HG02943 (cell line): ENCODE measurements around the gene YPEL3.
A peak's percentile ranks its signal among the peaks of the same experiment; 100 is the strongest.

ENCODE experiments used
- ATAC-seq: cut with Tn5 transposase; IDR thresholded peaks from one replicate; pipeline ENCODE4 v1.9.1; 2021; ENCODE audit warnings: mild to moderate bottlenecking, low read depth, moderate library complexity; ENCODE audit not compliant: unreplicated experiment

YPEL3 gene

DNA sequence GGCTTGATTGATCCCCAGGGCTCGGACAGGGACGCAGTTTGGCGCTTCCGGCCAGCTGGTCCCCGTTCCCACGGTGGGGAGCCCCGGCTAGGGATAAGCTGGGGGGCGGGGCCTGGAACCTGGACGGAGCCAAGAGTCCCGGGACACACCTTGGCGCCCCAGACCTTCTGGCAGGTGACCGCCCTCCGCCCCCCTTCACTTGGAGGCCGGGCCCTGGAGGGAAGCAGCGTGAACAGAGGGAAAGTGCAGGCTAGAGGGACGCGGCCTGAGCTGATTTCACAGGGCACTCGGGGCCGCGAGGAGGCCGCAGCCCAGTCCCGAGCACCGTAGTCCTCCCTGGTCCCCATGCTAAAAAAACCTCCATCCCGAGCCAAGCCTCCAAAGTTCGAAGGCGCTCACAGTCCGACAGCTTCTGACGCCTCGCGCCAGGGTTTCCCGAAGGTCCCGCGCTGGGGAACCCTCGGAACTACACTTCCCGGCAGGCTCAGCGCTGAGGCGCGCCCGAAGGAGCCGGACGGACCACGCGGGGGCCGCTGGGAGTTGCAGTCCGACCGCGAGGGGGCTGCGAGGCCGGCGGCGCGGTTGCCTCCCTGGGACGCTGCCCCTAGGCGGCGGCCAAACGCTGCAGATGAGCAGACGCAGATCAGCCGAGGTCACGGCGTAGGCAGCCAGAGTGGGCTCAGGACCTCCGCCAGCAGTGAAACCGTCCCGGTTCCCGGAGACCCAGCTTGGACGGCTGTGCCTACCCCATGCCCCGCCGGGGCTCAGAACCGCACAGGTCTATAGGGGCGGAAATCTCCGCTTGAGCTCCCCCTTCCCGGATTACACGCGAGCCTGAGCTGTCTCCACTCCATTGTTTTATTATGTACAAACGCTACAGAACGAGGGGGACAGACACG is 4.3 kb downstream of the YPEL3 start, which contains the start of gene TBX6:
TBX6 (minus strand) TSS at position 451 of the 899 bp plus-strand sequence. CDS start 731 bp downstream, outside the sequence.
- ATAC-seq, result peak; percentile 52

DNA sequence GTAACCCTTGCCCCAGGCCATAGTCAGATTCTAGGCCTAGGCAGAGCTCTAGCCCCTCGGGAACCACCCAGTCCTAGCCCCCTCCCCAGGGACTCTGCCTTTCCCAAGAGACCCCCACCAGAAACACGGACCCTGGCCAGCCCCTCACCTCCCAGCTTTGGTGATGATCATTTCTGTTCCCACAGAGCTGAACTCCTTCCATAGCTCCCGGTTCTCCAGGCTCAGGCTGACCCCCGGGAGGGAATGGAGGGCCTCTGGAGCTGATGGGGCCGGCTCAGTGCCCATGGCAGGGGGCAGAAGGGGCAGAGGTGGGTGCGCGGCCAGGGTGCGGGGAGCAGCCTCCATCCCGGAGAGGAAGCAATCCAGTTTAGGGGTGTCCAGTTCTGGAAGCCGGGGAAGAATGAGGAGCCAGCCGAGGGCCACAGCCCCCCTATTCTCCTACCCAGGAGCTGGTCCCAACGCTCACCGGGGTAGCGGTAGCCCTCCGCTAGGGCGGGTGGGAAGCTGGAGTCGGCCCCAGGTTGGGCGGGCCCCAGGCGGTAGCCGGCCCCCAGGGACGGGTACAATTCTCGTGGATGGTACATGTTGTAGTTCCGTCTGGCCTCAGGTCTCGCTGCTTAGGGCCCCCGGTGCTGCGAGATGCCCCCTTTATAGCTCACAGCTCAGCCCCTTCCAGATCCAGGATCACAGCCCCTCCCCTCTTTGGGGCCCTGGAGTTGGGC is 5.2 kb downstream of the YPEL3 start:
- no peak for ATAC-seq

DNA sequence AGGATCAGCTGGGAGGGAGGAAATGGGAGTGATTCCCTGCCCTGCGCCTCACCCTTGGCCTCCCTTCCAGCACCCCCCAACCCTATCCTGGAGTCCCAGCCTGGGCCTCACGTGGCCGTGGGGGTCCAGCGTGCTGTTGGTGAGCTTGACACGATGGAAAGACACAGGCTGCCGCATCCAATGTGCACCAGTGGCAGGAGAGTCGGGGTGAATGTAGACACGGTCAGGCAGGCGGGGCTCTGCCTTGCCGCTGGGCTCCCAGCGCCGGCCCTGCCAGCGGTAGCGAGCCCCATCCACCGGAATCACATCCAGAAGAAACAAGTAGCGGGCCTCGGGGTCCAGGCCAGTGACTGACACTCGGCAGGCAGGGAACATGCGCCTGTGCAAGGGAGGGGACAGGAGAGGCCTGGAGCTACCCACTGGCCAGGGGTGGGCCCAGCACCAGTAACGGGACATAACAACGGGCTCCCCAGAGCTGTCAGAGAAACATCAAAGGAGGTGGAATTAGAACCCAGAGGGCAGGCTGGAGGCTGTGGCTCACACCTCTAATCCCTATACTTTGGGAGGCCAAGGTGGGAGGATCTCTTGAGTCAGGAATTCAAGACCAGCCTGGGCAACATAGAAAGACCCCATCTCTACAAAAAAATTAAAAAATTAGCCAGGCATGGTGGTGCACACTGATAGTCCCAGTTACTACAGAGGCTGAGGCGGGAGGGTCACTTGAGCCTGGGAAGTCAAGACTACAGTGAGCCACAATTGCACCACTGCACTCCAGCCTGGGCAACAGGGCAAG is 7.0 kb downstream of the YPEL3 start:
- no peak for ATAC-seq

DNA sequence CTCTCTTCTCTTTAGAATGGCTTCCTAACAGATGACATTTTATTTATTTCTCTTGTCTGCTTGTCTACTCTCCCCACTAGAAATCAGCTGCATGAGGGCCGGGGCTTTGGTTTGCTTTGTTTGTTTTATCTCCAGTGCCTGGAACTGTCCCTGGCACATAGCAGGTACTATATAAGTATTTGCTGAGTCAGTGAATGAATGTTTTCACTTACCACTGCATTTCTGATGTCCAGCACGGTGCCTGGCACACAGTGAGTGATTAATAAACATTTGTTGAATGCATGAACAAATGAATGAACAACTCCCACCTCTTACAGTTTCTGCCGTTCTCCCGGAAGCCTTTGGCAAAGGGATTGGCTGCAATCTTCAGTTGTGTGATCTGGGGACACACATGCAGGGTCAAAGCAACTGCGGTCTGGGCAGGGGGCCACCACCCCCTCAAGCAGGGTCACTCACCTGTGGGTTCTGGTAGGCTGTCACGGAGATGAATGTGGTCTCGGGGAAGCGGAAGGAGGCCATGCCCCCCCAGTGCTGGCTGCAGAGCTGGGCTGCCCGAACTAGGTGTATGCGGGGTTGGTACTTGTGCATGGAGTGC is 7.7 kb downstream of the YPEL3 start:
- ATAC-seq, result no peak

DNA sequence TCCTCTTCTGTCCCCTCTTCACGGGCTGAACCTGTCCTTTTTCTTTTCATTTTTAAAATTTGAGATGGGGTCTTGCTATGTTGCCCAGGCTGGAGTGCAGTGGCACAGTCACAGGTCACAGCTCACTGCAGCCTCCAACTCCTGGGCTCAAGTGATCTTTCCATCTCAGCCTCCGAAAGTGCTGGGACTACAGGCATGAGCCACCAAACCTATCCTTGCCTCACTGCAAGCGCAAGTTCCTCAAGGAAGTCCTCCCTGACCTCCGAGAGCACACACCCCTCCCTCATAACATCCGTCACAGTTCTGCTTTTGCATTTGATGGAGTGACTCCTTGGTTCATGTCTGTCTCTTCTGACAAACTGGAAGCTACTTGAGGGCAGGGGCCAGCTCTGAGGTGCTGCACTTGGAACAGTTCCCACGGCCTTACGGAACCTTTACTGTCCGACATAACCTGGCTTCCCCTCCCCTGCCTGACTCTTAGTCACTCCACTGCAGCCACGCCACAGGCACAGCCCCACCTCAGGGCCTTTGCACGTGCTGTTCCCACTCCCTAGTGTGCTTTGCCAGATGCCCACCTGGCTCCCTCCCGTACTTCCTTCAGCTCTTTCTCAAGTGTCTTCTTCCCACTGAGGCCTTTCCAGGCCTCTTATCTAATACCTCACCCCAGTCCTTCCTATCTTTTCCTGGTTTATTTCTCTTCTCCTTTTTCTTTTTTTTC is 8.7 kb downstream of the YPEL3 start:
- no peak for ATAC-seq

DNA sequence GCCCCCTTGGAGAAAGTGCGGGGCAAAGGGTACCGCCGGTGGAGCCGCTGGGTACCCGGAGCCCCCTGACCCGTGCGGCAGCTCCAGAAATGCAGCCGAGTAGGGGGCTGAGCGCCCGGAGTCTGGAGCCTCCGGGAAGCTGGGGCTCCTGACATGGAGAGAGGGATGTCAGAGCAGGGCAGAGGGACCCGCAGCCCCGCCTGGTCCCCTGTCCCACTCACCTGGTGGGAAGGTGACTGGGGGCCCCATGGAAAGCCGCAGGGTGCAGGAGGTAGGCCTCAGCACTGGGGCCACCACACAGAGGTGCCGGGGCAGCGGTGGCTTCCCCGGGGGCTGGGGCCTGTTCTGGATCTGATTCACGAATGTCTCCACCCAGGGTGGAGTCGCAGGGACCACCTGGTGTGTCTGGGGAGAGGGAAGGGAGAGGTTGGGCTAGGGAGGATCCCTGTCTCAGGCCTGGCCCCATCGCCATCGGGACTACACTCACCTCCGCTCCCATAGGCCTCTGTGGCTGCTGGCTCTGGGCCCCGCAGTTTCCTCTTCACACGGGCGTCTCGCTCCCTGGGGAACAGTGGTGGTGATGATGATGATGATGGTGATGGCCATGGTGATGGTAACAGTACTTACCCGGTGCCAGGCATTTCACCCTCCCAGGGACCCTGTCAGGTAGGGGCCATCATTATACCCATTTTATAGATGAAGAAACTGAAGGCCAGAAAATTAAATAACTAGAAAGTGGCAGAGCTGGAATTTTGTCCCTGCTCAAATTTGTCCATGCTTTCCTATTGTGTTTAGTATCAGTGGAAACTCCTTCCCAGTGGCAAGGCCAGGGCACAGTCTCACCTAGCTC is 9.5 kb downstream of the YPEL3 start:
- no peak for ATAC-seq

DNA sequence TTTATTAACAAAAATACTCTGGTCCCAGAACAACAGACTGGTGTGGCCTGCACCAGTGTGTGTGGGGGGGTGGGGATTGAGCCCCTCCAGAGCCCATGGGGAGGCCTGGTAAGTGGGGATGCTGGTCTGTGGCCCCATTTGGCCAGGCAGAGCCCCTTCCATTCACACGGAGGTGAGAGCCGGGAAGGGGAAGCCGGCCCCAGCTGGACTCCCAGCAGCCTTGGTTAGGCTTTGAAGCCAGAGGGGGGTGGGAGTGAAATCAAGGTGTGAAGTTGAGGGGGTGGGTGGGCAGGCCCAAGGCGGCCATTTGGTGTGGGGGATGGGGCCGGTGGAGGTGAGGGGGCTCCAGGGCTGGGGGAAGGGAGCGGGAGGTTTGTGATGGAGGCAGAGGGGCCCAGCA is 10.2 kb downstream of the YPEL3 start:
- no peak for ATAC-seq

DNA sequence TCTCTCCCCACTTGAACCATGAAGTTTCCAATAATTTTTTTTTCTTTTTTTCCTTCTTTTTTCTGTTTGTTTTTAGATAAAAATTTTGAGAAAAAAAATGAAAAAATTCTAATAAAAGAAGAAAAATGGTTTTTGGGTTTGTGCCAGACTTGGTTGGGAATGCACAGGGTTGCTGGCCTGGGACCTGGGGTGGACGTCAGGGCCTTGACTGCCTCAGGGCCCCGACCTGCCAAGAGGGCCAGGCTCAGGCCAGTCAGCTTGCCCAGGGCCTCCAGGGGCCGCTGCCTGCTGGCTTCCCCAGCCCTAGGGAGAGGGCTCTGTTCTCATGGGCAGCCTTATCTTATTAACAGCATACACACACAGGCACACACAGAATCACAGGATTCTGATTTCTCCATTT is 10.8 kb downstream of the YPEL3 start:
- no peak for ATAC-seq

DNA sequence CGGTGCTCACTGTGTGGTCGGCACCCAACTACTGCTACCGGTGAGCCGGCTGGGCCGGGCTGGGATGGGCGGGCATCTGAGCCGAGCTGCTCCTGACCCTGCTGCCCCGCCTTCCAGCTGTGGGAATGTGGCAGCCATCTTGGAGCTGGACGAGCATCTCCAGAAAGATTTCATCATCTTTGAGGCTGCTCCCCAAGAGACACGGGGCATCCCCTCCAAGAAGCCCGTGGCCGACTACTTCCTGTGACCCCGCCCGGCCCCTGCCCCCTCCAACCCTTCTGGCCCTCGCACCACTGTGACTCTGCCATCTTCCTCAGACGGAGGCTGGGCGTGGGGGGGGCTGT is 11.2 kb downstream of the YPEL3 start:
- no peak for ATAC-seq

DNA sequence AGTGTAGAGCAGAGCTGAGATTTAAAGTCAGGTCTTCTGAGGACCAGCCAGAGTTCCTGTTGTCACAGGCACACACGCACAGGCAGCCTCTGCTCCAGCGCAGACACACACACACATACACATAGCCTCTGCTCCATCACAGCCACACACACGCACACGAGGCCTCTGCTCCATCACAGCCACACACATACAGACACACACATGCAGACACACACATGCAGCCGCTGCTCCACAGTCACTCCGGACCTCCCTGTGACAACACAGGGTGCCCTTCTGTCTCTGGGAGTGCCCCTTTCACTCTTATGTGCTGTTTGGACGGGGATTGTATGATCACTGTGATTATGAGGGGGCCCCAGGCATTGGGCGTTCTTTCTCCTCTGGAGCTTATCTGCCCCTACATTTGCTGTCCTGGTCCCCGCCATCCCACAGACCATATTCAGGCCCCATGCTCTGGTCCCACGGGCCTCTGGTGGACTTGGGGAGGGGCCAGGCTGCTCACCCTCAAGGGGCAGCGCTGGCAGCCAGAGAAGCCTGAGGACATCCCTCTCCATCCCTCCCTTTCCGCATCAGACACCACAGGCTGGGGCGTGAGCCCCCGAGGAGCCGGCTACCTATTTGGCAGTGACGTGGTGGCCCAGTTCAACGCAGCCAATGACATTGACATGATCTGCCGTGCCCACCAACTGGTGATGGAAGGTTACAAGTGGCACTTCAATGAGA is 11.8 kb downstream of the YPEL3 start:
- no peak for ATAC-seq

DNA sequence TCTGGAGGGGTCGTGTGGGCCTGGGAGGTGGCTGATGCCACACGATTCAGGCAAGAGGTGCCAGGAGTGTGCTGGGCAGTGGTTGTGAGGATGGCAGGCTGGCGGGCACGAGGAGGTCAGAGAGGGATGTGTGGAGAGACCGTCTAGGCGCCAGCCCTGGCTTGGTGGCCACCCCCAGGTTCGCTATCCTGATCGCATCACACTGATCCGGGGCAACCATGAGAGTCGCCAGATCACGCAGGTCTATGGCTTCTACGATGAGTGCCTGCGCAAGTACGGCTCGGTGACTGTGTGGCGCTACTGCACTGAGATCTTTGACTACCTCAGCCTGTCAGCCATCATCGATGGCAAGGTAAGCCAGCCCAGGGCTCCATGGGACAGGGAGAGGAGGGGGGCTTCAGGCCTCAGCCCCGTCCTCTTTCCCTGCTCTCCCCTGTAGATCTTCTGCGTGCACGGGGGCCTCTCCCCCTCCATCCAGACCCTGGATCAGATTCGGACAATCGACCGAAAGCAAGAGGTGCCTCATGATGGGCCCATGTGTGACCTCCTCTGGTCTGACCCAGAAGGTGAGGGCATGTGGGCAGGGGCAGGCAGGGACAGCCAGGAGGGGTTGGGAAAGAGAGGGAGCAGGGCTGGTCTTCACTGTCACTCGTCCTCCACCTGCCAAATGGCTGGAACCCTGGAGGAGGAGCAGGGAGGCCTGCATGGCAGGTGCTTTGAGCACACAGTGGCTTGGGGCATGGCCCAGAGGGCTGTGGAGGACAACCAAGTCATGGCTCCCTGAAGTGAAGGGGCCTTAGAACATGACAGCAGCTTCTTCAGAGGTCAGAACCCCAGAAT is 12.6 kb downstream of the YPEL3 start:
- no peak for ATAC-seq

DNA sequence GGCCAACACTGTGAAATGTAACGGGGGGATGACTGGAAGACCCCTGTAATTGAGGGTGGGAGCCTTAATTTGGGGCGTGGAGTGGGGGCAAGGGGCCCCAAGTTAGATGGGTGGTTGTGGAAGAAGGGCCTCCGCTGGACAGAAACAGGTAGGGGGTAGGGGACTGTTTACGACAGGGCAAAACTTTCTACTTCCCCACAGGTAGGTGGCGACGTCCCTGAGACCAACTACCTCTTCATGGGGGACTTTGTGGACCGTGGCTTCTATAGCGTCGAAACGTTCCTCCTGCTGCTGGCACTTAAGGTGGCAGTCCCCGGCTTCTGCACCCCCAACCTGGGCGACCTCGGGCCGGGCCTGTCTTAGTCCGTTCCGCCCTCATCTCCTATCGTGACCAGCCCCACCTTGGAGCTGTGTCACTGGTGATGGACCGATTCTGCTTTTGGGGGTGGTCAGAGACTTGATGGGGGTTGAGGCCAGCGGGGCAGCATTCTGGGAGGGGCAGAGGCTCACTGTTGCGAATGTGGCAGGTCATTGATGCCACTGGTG is 13.4 kb downstream of the YPEL3 start:
- ATAC-seq, result no peak

DNA sequence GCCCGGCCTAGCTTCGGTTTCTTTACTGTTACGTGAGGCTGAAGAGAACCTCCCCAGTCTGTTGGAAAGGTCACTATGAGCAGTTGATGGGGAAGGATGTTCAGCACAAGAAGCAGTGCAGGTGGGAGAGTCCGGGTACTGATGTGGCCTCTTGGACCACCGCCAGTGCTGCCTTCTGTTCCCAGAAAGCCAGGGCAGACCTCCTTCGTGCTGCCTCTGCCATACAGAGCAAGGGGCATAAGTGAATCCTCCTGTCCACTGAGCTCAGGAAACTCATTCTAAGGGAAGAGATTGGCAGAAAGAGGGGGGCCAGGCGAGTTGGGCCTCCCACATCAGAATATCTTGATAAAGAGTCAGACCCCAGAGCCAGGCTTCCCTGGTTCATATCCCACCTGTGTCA is 16.5 kb downstream of the YPEL3 start:
- no peak for ATAC-seq

DNA sequence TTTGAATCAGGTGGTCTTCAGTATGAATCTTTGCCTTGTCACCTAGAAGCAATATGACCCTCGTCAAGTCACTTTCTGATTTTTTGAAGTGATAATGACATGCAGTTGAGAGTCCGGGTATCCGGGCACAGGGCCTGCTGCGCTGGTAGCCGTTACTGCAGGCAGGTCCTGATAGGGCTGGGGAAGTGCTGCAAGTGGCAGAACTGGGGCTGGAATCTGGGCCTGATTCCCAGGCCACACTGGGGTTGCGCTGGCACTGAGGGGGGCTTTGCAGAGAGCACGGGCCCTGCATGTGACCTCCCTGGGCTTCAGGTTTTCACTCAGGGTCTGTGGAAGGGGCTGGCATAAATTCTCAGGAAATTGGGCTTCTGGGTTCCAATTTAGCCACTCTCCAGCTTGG is 17.3 kb downstream of the YPEL3 start:
- ATAC-seq, result no peak

DNA sequence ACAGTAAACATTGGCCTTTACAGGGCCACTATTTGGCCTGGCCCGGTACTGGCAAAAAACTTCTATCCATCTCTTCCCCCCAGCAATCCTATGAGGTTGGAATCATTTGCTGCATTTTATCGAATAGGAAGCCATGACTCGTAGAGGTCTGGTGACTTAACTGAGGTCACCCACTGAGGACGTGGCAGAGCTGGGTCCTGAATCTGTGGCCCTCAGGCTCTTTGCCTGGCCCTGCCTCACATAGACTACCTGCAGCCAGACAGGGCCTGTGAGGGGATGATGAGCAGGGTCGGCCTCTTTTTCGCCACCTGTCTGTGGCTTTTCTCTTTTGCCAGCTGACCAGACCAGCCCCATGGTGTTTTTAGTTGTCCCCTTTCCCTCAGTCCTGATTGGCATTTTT is 18.4 kb downstream of the YPEL3 start:
- ATAC-seq, result no peak

DNA sequence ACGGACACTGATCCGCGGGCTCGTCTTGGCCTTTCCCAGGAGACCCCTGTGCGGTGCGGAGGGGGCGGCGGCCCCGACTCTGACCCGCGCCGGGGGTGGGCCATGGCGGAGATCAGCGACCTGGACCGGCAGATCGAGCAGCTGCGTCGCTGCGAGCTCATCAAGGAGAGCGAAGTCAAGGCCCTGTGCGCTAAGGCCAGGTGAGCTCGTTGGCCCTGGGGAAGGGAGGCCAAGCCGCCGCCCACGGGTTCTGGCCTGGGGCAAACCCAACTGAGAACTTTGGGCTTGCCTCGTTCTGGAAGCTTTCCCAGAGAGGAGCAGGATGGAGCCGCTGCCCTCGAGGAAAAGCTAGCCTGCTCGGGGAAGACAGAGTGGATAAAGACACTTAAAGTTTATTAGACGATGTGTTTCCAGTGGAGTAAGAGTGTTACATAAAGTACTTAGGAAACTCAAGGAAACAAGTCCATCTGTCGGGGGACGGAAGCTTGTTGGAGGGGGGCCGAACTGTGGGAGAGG is 19.7 kb downstream of the YPEL3 start:
- peak; percentile 16 for ATAC-seq
